ENCODE measurements around the gene DIPK1A.

DNA sequence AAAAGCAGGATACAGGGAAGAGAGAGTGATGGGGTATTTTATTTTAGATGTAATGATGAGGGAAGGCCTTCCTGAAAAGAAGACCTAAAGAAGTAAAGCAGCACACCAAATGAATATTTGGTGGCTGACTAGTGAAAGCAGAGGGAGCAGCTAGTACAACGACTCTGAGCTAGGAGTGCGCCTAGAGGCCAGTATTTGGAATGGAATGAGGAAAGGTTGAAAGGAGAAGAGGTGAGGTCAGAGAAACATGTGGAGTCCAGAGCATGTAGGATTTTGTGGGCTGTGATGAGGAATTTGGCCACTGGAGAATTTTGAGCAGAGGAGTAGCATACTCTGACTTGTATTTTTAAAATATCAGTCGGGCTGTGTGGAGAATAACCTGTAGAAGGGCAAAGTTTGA lies 141.2 kb downstream of the DIPK1A start:
- TF ChIP-seq POLR2A (IDR thresholded peaks at IDR 0.05; ENCODE audit: low read depth, low read length) (no peak), TAF1 (IDR thresholded peaks at IDR 0.05; ENCODE audit: borderline replicate concordance, low read depth, low read length) (no peak)
